Uterus (tissue), 4 donors: ENCODE data around the gene RAD51D. TPM values are rescaled to one million over a fixed set of nuclear protein-coding genes. Genes with fewer than 3 reads are reported as not detected.

Source experiments
- DNase-seq, 2 donors: peaks; one replicate each; pipeline ENCODE4 v3.0.0-alpha.2; 2019 to 2020
- H3K27ac ChIP-seq, 2 donors: fragments of 200-600 bp; sonication (generic); 1 replicate in 1 of 2; 2 replicates in 1 of 2; pipeline ENCODE4 v1.5.1; 2016 to 2018
- H3K27me3 ChIP-seq, 2 donors: fragments of 200-600 bp; sonication (generic); one replicate each; pipeline ENCODE4 v1.5.1; 2018 to 2019; ENCODE audit warnings: control low read depth in 1 of 2
- H3K36me3 ChIP-seq, 2 donors: fragments of 200-600 bp; sonication (generic); one replicate each; pipeline ENCODE4 v1.5.1; 2019; ENCODE audit warnings: control low read depth in 1 of 2
- H3K4me1 ChIP-seq, 2 donors: fragments of 200-600 bp; sonication (generic); one replicate each; pipeline ENCODE4 v1.5.1; 2018 to 2019; ENCODE audit warnings: control low read depth in 1 of 2
- H3K4me3 ChIP-seq, 2 donors: fragments of 200-600 bp; sonication (generic); 1 replicate in 1 of 2; 2 replicates in 1 of 2; pipeline ENCODE4 v1.5.1; 2018 to 2019; ENCODE audit warnings: mild to moderate bottlenecking in 1 of 2
- H3K9me3 ChIP-seq, 2 donors: fragments of 200-600 bp; sonication (generic); one replicate each; pipeline ENCODE4 v1.5.1; 2019; ENCODE audit warnings: control low read depth in 1 of 2
- CTCF ChIP-seq, 4 experiments: fragments of 200-600 bp in 2 of 4; fragments of 450-650 bp in 2 of 4; sonication (generic) in 2 of 4; IDR thresholded peaks; one replicate each; pipeline ENCODE4 v1.5.1; 2016 to 2019; ENCODE audit warnings: antibody characterized with exemption in 4 of 4, mild to moderate bottlenecking in 2 of 4, moderate library complexity in 1 of 4
- POLR2A ChIP-seq, 2 donors: fragments of 450-650 bp; IDR thresholded peaks; one replicate each; pipeline ENCODE4 v1.6.1; 2016; ENCODE audit warnings: antibody characterized with exemption in 2 of 2, mild to moderate bottlenecking in 1 of 2, moderate library complexity in 1 of 2
- intact Hi-C: fragments of 100-400 bp; cut with DNase I; formaldehyde crosslinking; loops from one replicate; pipeline ENCODE4 v1.15.1; 2023; ENCODE audit warnings: low total_unique reads
- total RNA-seq, 4 donors: library from RNA; depleted of rRNA in 3 of 4; stranded (reverse); fragments of >200 nt in 3 of 4; gene quantifications; one replicate each; pipeline versions ENCODE4 v1.1.0 to v1.2.4, GENCODE V29; 2014 to 2023
- donor health status: DM: yes; HTN: yes; CAD: no.

RAD51D gene
- total RNA-seq, 4 donors from 2014 or later = 0.29 to 17.4 (median 7.6) TPM

- Histone ChIP-seq H3K4me3 (no peak overlapping the region), H3K27ac (no peak overlapping the region), H3K36me3 (no peaks in the 10 kb centered on the region), H3K9me3 (no peaks in the 10 kb centered on the region), H3K4me1 (peaks cover 0 to 5% of the 10 kb centered on the region in 2 donors), H3K27me3 (no peaks in the 10 kb centered on the region)
- TF ChIP-seq CTCF (IDR thresholded peaks at IDR 0.05) (no peak), POLR2A (IDR thresholded peaks at IDR 0.05) (no peak)
- DNase-seq = no peak
- intact Hi-C loops = no loop called here
Measured at GRCh38 chr17:35086931-35087573, 32.6 kb downstream of the RAD51D start.

- H3K36me3 ChIP-seq = no peaks in the 10 kb centered on the region
- no peak overlapping the region for H3K27ac ChIP-seq
- H3K4me1 ChIP-seq = peaks cover 0 to 5% of the 10 kb centered on the region in 2 donors
- no peak overlapping the region for H3K4me3 ChIP-seq
- no peak for TF ChIP-seq CTCF (IDR thresholded peaks at IDR 0.05)
- no peak for TF ChIP-seq POLR2A (IDR thresholded peaks at IDR 0.05)
- no peak for DNase-seq
- H3K27me3 ChIP-seq = no peaks in the 10 kb centered on the region
- intact Hi-C loops = no loop called here
- no peaks in the 10 kb centered on the region for H3K9me3 ChIP-seq
Measured at GRCh38 chr17:35086164-35086563, 33.5 kb downstream of the RAD51D start.

GRCh38 chr17:35084987-35085386, 34.7 kb downstream of the RAD51D start:
- no peak overlapping the region for H3K27ac ChIP-seq
- intact Hi-C loops = no loop called here

GRCh38 chr17:35083071-35083470, 36.6 kb downstream of the RAD51D start:
- no peak for TF ChIP-seq CTCF (IDR thresholded peaks at IDR 0.05)
- TF ChIP-seq POLR2A (IDR thresholded peaks at IDR 0.05) = no peak
- intact Hi-C loops = no loop called here
- H3K27ac ChIP-seq = no peak overlapping the region
- no peaks in the 10 kb centered on the region for H3K27me3 ChIP-seq
- H3K36me3 ChIP-seq = no peaks in the 10 kb centered on the region
- H3K4me1 ChIP-seq = peaks cover 0 to 9% of the 10 kb centered on the region in 2 donors
- no peaks in the 10 kb centered on the region for H3K9me3 ChIP-seq
- H3K4me3 ChIP-seq = no peak overlapping the region
- DNase-seq = no peak

More at GRCh38 chr17:35084987-35085386, 34.7 kb downstream of the RAD51D start:
- Histone ChIP-seq H3K4me3 (no peak overlapping the region), H3K9me3 (no peaks in the 10 kb centered on the region), H3K27me3 (no peaks in the 10 kb centered on the region), H3K36me3 (no peaks in the 10 kb centered on the region), H3K4me1 (peaks cover 0 to 9% of the 10 kb centered on the region in 2 donors)
- DNase-seq = no peak
- TF ChIP-seq POLR2A (IDR thresholded peaks at IDR 0.05) = no peak
- no peak for TF ChIP-seq CTCF (IDR thresholded peaks at IDR 0.05)

- intact Hi-C loops = no loop called here
- H3K4me3 ChIP-seq = no peak overlapping the region
- H3K36me3 ChIP-seq = no peaks in the 10 kb centered on the region
- H3K27me3 ChIP-seq = no peaks in the 10 kb centered on the region
- H3K27ac ChIP-seq = no peak overlapping the region
- H3K9me3 ChIP-seq = no peaks in the 10 kb centered on the region
- no peak for DNase-seq
- no peak for TF ChIP-seq POLR2A (IDR thresholded peaks at IDR 0.05)
- no peak for TF ChIP-seq CTCF (IDR thresholded peaks at IDR 0.05)
- H3K4me1 ChIP-seq = peaks cover 0 to 4% of the 10 kb centered on the region in 2 donors
Measured at GRCh38 chr17:35082073-35082657, 37.5 kb downstream of the RAD51D start.
